Ishikawa (cell line): ENCODE data around the gene FGGY.

Experiments used
- CEBPB ChIP-seq: IDR thresholded peaks from 2 replicates; pipeline ENCODE4 v1.6.1; 2012
- CREB1 ChIP-seq: IDR thresholded peaks from 2 replicates; pipeline ENCODE4 v1.6.1; 2012; ENCODE audit warnings: low read depth
- EGR1 ChIP-seq: IDR thresholded peaks from 2 replicates; pipeline ENCODE4 v1.6.1; 2012
- EP300 ChIP-seq: IDR thresholded peaks from 2 replicates; pipeline ENCODE4 v1.6.1; 2012; ENCODE audit warnings: borderline replicate concordance
- FOXM1 ChIP-seq: IDR thresholded peaks from 2 replicates; pipeline ENCODE4 v1.6.1; 2012; ENCODE audit warnings: low read depth, borderline replicate concordance
- NFIC ChIP-seq: IDR thresholded peaks from 2 replicates; pipeline ENCODE4 v1.6.1; 2012
- RAD21 ChIP-seq: IDR thresholded peaks from 2 replicates; pipeline ENCODE4 v1.6.1; 2012; ENCODE audit warnings: low read depth
- REST ChIP-seq: IDR thresholded peaks from 2 replicates; pipeline ENCODE4 v1.6.1; 2012; ENCODE audit warnings: low read depth, mild to moderate bottlenecking
- TAF1 ChIP-seq: IDR thresholded peaks from 2 replicates; pipeline ENCODE4 v1.6.1; 2012; ENCODE audit warnings: low read depth, mild to moderate bottlenecking
- TCF12 ChIP-seq: IDR thresholded peaks from 2 replicates; pipeline ENCODE4 v1.6.1; 2012; ENCODE audit warnings: low read depth
- TEAD4 ChIP-seq: IDR thresholded peaks from 2 replicates; pipeline ENCODE4 v1.6.1; 2012
- YY1 ChIP-seq: IDR thresholded peaks from 2 replicates; pipeline ENCODE4 v1.6.1; 2012; ENCODE audit warnings: low read depth
- TF ChIP-seq, protein P1 (sequence below): IDR thresholded peaks from 2 replicates; pipeline ENCODE4 v1.6.1; 2012
- TF ChIP-seq, protein P2 (sequence below): IDR thresholded peaks from 2 replicates; pipeline ENCODE4 v1.6.1; 2012

DNA sequence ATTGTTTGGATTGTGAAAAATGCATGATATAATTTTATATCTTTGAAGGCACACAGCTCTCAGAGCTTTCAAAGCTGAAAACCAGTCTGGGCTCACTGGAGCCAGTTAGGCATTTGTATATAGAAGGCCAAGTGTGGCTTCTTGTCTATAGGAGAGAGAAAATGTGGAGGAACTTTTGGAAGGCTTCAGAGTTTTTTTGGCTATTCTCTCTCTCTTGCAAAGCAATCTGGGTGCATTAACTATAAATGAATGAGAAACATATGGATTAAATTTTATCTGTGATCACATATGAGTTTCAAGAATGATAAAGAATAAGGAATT, 301.2 kb downstream of the FGGY start:
- TF ChIP-seq RAD21 (no peak), TAF1 (no peak), NFIC (no peak), EGR1 (no peak), CREB1 (no peak), CEBPB (no peak), REST (no peak), TEAD4 (no peak), FOXM1 (no peak), EP300 (no peak), TCF12 (no peak), YY1 (no peak)
- TF ChIP-seq, protein P1, sequence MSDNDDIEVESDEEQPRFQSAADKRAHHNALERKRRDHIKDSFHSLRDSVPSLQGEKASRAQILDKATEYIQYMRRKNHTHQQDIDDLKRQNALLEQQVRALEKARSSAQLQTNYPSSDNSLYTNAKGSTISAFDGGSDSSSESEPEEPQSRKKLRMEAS = no peak
- TF ChIP-seq, protein P2, sequence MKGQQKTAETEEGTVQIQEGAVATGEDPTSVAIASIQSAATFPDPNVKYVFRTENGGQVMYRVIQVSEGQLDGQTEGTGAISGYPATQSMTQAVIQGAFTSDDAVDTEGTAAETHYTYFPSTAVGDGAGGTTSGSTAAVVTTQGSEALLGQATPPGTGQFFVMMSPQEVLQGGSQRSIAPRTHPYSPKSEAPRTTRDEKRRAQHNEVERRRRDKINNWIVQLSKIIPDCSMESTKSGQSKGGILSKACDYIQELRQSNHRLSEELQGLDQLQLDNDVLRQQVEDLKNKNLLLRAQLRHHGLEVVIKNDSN = no peak
